GM21619 (cell line): Measurements from ENCODE around the gene HDAC7.
A peak's percentile ranks its signal among the peaks of the same experiment; 100 is the strongest.

ENCODE experiments used
- ATAC-seq: cut with Tn5 transposase; IDR thresholded peaks from one replicate; pipeline ENCODE4 v1.9.1; 2021; ENCODE audit not compliant: unreplicated experiment

Gene HDAC7

GRCh38 chr12:47768323-47768811 is 51.3 kb downstream of the HDAC7 start:
- ATAC-seq, result no peak

GRCh38 chr12:47767216-47767724 is 52.4 kb downstream of the HDAC7 start:
- peak; percentile 72 for ATAC-seq

- ATAC-seq, result no peak
Measured at GRCh38 chr12:47766502-47767215, 53.0 kb downstream of the HDAC7 start.

DNA sequence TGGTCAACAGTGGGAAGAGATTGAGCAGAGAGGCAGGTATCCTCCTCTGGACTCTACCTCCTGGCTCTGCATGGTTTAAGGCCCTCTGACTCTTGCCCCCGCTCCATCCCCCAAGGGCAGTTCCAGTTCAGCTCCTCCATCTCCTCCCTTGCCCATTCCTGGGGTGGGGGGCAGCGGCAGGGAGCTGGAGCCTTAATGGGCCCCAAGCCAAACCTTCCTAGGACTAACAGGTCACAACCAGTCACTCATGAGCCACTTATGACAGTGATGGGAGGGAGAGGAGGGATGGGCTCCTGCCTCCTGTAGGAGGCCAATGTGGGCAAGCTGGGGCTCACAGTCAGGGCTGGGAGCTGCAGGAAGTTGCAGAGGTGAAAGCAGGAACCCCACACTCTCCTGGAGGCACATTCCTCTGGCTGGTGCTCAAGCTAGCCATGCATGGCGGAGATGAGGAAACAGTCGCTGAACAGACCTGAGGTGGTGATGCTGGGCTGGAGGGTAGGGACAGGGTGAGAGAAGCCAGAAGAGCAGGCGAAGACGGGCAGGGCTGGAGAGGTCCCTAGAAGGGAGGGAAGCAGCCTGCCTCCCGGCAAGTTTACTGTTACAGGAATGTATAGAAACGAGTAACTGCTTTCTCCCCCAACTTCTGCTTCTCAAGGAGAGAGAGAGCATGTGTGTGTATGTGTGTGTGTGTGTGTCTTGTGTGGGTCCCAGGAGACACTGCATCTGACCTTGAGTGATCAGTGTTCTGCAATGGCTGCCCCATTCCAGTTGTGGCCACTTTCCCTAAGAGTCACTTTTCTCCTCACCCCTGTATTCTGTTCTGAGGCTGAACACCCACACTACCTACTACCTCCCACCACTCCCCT is 56.0 kb downstream of the HDAC7 start:
- no peak for ATAC-seq

- ATAC-seq, result no peak
Measured at GRCh38 chr12:47762850-47763465, 56.7 kb downstream of the HDAC7 start.

GRCh38 chr12:47758834-47759690 is 60.6 kb downstream of the HDAC7 start, which contains the start of gene RAPGEF3:
RAPGEF3 (minus strand) TSS chr12:47758880; CDS start chr12:47758556, 324 bp downstream.
- ATAC-seq, result peak; percentile 41

DNA sequence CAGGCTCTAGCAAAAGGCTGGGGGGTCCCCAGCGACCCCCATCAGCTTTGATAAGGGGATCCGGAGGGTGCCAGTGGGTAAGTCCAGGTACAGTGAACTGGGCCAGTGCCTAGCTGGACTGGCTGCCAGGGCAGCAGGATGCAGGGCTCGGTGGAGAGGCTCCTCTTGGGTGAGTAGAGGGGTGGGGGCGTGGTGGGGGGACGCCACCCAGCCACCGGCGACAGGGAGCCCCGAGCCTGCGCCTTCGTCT is 61.2 kb downstream of the HDAC7 start:
- no peak for ATAC-seq

- no peak for ATAC-seq
Measured at GRCh38 chr12:47757840-47758583, 61.7 kb downstream of the HDAC7 start.

DNA sequence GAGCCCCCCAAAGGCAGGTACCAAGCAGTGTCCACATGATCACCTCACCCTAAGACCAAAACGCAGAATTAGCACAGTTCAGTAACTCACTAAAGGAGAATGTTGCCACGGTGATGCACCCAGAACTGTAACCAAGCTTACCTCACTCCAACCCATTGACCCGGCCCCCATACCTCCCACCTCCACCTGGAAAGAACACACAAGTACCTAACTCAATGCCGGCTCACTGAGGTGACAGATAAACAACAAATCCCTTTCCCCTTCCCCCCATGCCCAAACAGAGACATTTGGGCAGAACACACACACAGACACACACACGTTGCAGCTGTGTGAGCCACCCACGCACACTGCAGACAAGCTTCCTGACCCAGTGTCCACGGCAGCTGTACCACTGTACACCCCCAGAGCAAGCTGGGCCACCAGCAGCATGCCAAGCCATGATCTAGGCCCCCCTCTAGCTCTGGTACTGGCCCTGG is 62.3 kb downstream of the HDAC7 start:
- no peak for ATAC-seq

DNA sequence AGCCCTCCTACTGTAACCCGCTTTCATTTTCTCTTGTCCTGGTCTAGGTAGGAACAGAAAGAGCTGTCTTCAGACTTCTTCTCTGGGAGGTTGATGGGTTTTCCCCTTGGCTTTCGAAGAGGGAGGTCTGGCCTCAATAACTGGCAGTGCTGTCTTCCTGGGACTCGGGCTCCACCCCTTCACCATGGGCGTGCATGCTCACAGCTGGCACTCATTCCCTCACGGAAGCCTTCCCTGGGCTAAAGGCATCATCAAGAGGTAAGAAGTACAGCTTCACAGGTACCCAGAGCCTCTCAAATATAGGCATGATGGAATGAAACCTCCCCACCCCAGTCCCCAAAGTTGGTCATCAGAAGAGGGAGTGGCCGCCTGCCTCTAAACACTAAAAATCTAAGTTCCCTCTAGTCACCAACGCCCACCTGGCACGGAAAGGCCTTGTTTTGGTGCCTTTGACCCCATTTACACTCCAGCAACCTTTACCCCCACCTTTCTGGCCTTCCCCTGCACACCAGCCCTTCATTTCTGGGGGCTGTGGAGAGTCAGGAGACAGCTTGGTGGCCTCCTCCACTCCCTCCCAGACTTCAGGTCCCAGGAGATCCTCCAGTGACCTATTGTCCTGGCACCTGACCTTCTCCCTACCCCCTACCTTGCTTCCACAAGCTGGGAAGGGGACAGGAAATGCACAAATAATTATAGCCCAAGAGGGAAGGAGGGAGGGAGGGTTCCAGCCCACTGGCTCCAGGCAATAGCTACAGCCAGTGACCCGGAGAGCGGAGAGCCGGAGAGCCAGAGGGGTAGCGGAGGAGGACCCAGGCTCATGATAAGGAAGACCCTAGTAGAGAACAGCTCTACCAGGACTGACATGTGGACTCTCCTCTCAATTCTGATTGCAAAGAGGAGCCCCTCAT is 63.8 kb downstream of the HDAC7 start:
- ATAC-seq, result peak; percentile 77

- no peak for ATAC-seq
Measured at GRCh38 chr12:47754881-47755280, 64.8 kb downstream of the HDAC7 start.

DNA sequence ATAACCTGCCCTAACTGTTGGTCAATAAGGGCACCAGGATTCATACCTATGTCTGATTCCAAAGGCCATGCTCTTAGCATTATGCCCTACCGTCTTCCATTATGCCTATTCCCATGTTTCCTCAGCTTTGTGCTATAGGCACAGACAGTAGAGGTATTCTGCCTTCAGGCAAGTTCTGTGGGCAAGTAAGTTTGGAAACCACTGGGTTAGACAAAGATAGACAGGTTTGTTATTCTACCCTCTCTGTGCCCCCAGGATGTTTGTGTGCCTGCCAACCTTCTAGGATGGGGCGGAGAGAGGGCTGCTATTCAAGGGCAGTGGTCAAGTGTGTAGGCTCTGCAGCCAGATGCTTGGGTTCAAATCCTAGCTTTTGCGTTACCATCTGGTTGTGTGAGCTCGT is 65.6 kb downstream of the HDAC7 start:
- no peak for ATAC-seq

GRCh38 chr12:47753021-47754001 is 66.4 kb downstream of the HDAC7 start:
- ATAC-seq, result no peak

- ATAC-seq, result no peak
Measured at GRCh38 chr12:47752552-47752951, 67.2 kb downstream of the HDAC7 start.

DNA sequence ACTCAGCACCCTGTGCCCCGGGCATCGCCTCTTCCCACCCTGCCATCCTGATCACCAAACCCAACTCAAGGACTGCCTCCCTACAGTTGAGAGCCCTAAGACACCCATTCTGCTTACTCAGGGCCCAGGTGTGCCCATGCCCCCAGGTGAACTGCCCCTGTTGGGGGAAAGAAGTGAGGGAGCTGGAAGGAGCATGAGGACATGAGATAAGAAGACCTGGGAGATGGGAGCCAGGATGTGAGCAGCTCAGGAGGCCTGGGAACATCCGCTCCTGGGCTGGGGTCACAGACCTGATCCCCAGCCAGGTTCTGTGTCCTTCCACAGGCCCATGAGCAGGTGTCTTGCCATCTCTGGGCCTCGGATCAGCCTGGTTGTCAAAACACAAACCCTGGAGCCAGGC is 67.6 kb downstream of the HDAC7 start:
- no peak for ATAC-seq

DNA sequence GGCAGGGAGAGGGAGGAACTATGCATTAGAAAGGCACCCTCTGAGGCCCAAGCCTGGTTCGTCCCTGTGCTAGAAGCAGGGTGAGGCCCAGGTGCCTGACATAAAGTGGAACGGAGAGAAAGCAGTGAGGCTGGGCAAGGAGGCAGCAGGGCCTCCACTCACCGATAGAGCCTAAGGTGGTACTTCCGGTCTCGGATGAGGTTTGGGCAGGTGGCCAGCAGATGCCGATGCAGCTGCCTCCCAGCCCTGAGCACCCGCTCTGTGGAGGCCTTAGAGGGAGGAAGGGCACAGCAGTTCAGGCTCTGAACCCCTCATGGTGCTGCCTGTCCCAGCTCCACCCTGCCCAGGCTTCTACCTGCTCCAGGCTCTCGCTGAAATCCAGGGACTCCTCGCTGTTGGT is 68.1 kb downstream of the HDAC7 start:
- ATAC-seq, result no peak

DNA sequence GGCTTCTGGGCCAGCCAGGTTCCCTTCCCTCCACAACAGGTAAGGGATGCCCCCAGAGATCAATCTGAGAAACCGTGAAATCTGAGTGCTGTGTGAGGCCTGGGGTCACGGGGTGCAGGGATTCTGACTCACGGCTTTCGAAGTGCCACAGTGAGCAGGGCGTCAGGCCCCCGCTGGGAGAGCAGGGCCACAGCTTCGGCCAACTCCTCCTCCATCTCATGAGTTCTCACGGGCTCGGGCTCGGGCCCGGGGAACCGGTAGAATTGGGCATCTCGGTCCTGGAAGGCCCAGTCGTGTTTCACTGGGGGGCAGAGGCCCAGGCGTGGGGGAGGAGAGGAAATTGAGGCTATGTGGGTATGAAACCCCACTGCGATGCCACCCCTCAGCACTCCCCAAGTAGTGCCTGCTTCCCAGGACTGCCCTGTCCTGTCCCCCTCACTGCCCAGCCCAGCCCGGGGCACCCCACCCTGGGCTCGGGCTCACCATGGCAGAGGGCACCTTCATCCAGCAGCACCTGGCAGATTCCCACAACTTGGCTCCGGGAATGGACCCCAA is 68.7 kb downstream of the HDAC7 start:
- no peak for ATAC-seq
